NCI-H1092 (cell line): Measurements from ENCODE around the gene P4HTM.
"Not testable (repeated sequence)": the region's sequence is repeated elsewhere in the genome, so short reads cannot be mapped to it uniquely, and the experiment has no call there.

ENCODE experiments used
- DNase-seq: peaks from one replicate; lab custom pipeline; 2025; lab: John Stamatoyannopoulos, UW

P4HTM gene

GRCh38 chr3:49007771-49008528 lies 17.9 kb downstream of the P4HTM start:
- DNase-seq, result peak; percentile 49

GRCh38 chr3:49008627-49009026 lies 18.6 kb downstream of the P4HTM start:
- not testable (repeated sequence) for DNase-seq

GRCh38 chr3:49009396-49009795 lies 19.4 kb downstream of the P4HTM start:
- DNase-seq, result no peak

- DNase-seq, result no peak
Measured at GRCh38 chr3:49012441-49013017, 22.5 kb downstream of the P4HTM start.

- DNase-seq, result no peak
Measured at GRCh38 chr3:49013113-49013737, 23.2 kb downstream of the P4HTM start.

- DNase-seq, result no peak
Measured at GRCh38 chr3:49013738-49014660, 24.0 kb downstream of the P4HTM start.

GRCh38 chr3:49015072-49015471 lies 25.0 kb downstream of the P4HTM start:
- DNase-seq, result no peak

- no peak for DNase-seq
Measured at GRCh38 chr3:49015765-49016164, 25.7 kb downstream of the P4HTM start.

- DNase-seq, result no peak
Measured at GRCh38 chr3:49016414-49017228, 26.6 kb downstream of the P4HTM start.

- DNase-seq, result no peak
Measured at GRCh38 chr3:49017229-49017970, 27.4 kb downstream of the P4HTM start.

GRCh38 chr3:49017971-49018706 lies 28.1 kb downstream of the P4HTM start, which contains the start of gene DALRD3:
DALRD3 (minus strand) TSS chr3:49018580; CDS start chr3:49018564, 16 bp downstream.
- DNase-seq, result peak; percentile 59

- no peak for DNase-seq
Measured at GRCh38 chr3:49018707-49019006, 28.6 kb downstream of the P4HTM start.

- no peak for DNase-seq
Measured at GRCh38 chr3:49019941-49020329, 29.9 kb downstream of the P4HTM start.

GRCh38 chr3:49020330-49021212 lies 30.5 kb downstream of the P4HTM start:
- no peak for DNase-seq

GRCh38 chr3:49021213-49021812 lies 31.3 kb downstream of the P4HTM start:
- peak; percentile 95 for DNase-seq

GRCh38 chr3:49021813-49022687 lies 32.0 kb downstream of the P4HTM start, which contains the start of gene NDUFAF3:
NDUFAF3 (plus strand) TSS chr3:49022121; CDS start chr3:49022145, 24 bp downstream.
- peak; percentile 80 for DNase-seq

GRCh38 chr3:49022688-49023171 lies 32.7 kb downstream of the P4HTM start:
- no peak for DNase-seq
